Fibroblast of gingiva (primary cell): ENCODE data around the gene AICDA.
"Not testable (repeated sequence)": the region's sequence is repeated elsewhere in the genome, so short reads cannot be mapped to it uniquely, and the experiment has no call there.

Source experiments
- DNase-seq: peaks from one replicate; pipeline ENCODE4 v3.0.0-alpha.2; 2011; ENCODE audit warnings: low read depth

AICDA gene

DNA sequence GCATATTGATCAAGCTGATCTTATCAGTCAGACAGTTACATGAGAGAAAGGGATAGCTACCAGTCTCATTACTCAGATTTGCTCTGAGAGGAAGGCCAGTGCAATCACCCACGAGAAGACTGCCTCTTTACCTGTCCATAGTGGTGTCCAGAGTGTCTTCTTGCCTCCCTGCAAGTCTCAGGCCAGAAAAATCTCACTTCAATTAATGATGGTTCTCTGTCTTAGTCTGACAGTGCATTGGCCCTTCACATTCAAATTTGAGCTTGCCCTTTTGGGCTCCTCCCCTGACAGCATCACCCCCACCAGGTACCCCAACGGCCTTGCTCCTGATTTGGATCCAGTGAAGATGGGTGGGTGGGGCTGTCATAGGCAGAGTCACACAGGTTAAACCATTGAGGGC lies at the start of gene AICDA:
Gene AICDA, minus strand, starts transcription at position 231 of the 400 bp plus-strand sequence. Its CDS starts 92 bp downstream, at position 139.
- no peak for DNase-seq

DNA sequence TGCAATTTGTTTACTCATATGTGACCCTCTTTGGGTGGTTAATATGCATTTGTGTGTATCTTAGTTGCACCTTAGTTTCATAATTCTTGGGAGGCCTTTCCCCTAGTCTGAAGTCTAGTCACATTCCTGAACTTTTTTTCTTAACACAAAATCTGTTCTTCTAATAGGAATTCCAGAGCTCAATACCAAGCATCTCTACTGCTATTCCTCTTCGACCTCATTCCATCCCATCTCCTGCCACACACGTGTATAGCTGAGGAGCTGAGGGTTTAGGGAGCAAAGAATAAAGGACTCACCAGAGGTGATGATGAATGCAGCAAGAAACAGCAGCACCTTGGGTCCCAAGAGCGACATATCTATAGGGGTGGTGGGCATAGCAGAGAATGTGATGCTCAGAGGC lies 49.1 kb upstream of the AICDA start:
- no peak for DNase-seq

DNA sequence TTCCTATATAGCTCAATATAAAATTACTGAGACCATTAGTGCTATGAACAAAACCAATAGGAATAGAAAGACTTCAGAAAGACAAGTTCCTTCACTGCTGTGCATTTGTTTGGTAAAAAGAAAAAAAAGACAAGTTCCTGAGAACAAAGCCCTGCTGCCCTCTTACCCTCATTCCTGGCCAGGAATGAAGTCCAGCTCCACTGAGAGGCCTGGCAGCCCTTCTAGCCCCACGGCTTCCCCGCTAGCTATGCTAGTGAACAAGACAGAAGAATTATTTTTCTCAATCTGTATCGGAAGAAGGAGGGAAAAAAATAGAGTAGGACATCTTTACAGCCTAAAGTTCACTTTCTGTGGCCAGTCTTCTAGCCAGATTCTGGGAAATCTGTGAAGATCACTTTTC lies 48.4 kb upstream of the AICDA start:
- no peak for DNase-seq

DNA sequence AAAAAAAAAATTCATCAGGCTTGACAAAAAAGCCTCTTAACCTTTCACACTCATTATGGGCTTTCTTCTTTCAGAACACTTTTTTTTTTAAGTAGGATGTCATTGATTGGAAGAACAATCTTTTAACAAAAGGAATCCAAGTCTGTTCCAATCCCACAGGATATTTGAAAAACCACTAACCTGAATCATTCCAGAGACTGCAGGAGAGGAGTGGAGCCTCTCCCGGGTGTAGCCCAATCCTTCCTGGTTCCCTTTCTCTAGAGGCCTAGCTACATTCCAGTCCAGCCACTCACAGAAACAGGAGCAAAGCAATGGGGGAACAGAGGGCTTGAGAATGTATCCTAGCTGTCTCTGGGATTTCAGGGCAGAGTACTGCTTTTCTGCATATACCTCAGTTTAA lies 45.7 kb upstream of the AICDA start:
- no peak for DNase-seq

DNA sequence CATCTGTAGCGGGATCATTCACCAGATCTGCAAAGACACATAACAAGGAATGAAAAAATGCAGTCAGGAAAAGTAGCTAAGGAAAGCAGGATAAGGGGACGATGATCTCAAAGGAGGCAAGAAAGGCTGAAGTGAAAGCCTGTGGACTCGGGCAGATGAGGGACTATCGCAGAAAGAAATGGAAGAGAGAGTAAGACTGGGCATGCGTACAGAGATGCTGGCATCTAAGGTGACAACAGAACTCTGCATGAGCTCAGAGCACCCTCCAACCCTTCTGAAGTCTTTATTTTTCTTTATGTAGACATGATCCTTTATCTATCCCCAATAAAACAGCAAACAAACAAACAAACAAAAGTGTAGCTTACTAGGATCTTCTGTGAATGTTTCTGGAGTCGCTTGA lies 42.8 kb upstream of the AICDA start:
- no peak for DNase-seq

DNA sequence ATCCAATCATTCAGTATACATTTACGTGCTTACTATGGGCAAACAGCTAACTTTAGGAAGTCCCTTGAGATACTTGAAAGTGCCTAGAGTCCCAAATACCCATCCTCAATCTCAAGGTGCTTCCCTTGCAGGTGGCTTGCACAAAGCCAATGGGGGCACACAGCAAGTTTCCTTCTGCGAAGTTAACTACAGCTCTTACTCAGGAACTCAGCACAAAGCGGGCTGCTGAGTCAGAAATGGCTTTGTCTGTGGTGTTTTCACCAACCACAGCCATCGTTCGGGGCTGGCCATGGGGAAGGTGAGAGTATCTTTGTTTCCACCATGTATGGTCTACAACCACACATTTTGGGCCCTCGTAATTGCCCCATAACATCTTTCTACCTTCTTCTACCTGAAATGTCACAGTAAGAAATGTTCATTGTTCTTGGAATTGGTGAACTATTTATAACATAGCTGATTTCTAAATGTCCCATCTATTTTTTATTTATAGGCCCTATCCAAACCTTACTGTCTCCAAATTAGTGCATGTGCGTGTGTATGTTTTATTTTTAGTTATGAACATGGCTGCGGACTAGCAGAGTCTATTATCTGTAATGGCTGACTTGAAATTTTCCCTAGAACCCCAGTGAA lies 36.0 kb upstream of the AICDA start:
- DNase-seq: no peak

DNA sequence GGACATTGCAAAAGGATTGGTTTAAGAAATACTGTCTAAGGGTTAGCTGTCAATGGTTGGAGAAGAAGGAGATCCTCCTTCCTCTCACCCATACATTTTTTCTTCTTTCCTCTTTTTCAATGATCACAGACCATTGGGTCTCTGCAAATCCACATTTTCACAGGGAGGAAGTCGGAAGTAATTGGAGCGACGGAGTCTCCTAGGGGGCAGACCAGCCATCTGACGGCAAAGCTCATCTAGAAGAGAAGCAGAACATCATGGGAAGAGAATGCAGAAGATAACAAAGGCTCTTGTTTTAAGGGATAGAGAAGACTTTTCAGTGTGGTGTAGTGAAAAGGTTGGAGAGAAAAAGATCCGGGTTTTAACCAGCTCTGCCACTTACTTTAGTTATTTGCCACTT lies 35.3 kb upstream of the AICDA start:
- no peak for DNase-seq

DNA sequence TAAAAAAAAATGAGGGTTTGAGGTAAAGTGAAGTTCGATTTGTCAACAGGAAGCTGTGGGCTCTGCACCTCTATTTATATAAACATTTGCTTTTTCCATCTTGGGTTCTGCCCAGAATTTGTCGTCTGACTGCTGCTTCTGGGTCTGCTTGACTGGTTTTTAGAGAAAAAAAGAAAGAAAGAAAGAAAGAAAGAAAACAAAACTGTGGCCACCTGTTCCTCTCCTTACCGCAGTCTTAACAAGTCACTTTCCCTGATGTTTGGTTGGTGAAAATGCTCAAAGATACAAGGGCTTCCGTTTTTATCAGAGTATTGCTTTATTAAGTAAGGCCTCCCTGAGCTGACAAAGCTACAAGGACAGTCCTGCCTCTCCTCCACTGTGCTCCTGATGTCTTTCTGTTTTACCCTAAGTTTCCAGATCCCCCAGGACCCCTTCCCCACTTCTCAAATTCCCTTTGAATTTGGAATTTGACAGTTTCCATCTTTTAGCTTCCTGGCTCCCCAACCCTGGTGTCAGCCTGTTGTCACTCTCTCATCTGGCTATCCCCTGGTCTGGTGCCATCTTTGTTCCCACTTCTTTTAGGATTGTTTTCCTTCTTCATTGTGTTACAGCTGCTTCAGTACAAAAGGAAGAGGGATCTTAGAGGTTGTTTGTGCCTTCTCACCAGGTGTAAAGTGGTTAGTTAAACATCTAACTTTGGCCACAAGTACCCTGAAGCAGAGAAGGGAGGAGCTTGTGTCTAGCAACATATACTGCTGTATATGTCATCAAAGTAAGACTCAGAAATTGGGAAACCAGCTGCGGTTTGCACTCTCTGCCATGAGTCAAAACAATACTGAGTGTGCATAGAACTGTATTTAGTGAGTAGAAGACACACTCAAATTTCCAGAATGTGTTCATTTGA lies 31.9 kb upstream of the AICDA start:
- no peak for DNase-seq

DNA sequence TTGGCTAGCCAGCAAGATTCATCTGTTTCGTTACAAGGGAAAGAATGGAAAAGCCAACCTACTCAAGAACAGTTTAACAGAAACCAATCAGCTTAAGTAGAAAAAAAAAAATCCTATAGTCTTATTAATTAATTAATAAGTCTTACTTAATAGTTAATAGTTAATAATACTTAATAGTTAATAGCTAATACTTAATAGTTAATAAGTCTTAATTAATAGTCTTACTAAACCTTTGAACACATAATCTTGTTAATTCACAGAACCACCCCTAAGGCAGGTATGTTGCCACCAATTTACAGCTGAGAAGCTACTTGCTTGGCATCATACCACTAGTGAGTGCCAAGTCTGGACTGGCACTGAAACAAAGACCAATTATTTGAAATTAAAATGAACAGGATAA lies 30.1 kb upstream of the AICDA start:
- no peak for DNase-seq

DNA sequence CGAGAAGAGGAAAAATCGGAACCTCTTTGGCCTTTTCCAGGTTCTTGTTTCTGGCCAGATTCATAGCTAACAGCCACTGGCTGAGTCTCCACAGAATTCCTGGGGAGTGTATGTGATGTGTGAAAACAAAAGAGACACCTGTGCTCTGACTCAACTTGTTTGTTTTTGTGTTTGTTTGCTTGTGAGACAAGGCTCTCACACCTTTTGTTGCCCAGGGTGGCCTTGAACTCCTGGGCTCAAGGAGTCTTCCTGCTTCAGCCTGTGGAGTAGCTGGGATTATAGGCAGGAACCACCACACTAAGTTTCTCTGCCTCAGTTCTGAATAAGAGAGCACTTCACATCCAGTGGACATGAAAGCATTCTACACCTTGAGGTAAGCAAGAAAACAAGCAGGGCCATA lies 27.3 kb upstream of the AICDA start:
- DNase-seq: no peak

DNA sequence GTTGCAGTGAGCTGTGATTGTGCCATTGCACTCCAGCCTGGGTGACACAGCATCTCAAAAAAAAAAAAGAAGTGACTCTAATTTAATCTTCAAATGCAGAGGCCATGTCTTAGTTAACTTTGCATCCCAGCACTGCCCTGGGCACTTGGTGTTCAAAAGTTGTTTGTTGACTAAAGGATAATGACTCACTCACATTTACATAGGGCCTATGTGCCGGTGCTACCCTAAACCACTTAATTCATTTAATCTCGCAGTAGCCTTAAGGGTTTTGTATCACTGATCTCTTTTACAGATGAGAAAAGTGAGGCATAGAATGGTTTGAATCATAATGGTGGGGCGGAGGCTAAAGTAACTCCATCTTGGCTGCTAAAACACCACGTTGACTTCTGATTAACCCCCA lies 26.3 kb upstream of the AICDA start:
- no peak for DNase-seq

DNA sequence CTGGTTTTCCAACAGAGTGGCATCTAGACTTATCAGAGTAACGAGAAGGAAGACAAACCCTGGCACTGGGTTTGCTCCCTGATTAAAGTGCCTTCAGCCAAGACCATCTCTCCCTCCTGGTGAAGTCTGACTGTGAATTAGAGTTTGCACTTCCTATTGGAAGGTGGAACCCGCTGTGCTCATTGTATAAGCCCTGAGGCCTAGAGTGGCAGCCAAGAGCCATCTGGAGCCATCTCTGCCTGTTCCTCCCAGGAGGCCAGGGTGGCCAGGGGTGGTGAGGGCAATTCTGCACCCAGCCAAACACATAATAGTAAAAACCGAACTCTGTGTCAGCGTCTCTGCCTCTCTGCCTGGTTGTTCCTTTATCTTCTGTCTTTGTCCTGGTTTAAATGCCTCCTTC lies 25.0 kb upstream of the AICDA start:
- no peak for DNase-seq

DNA sequence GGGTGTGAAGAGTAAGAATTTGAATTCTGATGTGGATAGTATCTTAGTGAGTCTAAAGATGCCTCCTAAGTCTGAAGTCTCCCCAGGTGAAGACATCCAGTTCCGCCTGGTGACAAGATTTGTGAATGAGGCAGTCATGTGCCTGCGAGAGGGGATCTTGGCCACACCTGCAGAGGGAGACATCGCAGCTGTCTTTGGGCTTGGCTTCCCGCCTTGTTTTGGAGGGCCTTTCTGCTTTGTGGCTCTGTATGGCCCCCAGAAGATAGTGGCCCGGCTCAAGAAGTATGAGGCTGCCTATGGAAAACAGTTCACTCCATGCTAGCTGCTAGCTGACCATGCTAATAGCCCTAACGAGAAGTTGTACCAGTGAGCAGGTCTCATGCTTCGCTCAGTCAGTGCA lies 24.6 kb upstream of the AICDA start:
- DNase-seq: no peak

DNA sequence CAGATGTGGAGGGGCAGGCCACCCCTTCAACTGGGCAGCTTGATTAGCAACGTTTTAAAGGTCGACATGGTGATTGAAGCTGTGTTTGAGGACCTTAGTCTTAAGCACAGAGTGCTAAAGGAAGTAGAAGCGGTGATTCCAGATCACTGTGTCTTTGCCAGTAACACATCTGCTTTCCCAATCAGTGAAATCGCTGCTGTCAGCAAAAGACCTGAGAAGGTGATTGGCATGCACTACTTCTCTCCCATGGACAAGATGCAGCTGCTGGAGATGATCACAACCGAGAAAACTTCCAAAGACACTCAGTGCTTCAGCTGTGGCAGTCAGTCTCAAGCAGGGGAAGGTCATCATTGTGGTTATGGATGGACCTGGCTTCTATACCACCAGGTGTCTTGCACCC lies 23.9 kb upstream of the AICDA start:
- DNase-seq: no peak

DNA sequence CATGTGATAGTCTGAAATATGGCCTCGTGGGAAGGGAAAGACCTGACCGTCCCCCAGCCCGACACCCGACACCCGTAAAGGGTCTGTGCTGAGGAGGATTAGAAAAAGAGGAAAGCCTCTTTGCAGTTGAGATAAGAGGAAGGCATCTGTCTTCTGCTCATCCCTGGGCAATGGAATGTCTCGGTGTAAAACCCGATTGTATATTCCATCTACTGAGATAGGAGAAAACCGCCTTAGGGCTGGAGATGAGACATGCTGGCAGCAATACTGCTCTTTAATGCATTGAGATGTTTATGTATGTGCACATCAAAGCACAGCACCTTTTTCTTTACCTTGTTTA lies 23.3 kb upstream of the AICDA start:
- not testable (repeated sequence) for DNase-seq

DNA sequence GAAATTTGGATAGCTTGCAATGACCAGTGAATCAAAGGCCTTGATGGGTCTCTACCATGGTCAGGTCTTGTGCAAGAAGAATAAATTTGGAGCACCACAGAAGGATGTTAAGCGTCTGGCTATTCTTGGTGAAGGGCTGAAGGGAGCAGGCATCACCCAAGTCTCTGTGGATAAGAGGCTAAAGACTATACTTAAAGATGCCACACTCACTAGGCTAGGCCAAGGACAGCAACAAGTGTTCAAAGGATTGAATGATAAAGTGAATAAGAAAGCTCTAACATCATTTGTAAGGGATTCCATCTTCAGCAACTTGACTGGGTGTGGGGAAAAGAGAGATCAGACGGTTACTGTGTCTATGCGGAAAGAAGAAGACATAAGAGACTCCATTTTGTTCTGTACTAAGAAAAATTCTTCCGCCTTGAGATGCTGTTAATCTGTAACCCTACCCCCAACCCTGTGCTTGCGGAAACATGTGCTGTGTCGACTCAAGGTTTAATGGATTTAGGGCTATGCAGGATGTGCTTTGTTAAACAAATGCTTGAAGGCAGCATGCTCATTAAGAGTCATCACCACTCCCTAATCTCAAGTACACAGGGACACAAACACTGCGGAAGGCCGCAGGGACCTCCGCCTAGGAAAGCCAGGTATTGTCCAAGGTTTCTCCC lies 22.8 kb upstream of the AICDA start:
- DNase-seq: not testable (repeated sequence)

DNA sequence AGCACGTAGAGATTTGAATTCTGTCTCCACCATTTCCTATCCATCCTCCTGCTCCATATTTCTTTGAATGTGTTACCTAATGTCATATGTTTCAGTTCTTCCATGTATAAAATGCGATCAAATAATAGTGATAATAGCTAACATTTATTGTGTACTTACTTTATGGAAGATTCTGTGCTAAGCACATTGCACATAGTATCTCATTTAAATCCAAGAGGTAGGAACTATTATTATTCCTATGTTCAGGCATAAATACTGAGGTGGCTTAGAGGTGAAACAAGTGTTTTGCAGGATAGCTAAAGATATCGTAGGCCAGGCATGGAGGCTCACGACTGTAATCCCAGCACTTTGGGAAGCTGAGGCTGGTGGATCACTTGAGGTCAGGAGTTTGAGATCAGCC lies 17.5 kb upstream of the AICDA start:
- DNase-seq: no peak

DNA sequence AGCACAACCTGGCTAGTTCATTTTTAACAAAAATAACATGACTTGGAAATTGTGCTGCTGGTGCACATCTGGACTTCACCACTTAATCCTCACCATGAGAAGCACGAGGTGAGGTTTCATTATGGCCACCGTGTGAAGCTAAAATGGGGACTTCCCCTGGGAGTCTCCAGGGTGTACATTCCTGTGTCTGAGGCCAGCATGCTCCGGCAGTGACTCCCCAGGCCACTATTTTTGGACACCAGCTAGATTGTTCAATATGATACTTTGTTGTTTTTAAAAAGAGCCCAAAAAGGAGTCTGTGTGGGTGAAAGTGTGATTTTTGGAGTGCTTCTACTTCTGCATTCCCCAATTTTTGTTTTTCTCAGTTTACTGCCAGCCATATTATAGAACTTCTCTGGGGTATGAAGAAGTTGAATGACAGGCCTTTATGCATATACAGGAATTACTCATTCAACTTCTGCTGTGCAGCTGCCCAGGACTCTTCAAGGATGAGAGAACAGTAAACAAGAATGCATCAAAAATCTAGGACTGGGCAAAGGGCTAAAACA lies 16.9 kb upstream of the AICDA start:
- DNase-seq: no peak

DNA sequence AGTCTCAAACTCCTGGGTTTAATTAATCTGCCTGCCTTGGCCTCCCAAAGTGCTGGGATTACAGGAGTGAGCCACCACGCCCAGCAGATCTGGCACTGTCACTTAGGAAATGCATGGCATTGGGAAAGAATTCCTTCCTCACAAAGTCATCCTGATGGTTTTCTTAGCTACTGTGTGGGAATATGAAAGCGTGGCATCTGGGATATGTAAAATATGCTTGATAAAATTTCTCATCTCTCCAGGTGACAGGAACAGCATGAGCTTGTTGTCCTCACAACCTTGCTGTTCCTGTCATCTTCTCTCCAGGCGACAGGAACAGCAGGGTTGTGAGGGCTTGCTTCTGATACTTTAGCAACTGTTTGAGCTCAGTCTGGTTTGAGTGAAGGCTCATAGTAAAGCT lies 16.1 kb upstream of the AICDA start:
- DNase-seq: no peak

DNA sequence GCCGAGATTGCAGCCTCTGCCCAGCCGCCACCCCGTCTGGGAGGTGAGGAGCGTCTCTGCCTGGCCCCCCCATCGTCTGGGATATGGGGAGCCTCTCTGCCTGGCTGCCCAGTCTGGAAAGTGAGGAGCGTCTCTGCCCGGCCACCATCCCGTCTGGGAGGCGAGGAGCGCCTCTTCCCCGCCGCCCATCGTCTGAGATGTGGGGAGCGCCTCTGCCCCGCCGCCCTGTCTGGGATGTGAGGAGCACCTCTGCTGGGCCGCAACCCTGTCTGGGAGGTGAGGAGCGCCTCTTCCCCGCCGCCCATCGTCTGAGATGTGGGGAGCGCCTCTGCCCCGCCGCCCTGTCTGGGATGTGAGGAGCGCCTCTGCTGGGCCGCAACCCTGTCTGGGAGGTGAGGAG lies 12.1 kb upstream of the AICDA start:
- DNase-seq: not testable (repeated sequence)

DNA sequence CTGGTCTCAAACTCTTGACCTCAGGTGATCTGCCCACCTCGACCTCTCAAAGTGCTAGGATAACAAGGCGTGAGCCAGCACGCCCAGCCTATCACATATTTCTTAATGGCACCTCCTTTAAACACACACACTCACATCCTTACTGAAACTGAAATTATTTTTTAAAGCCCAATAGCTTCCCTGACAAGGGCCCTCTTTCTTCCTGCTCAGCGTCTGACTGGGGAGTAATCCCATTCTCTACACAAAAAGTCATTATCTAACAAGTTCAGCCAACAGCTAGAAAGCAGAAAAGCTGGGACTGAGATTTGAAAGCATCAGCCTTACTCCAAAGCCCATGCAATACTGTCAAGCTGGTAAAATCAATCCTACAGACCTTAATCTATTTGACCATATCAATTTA lies 10.0 kb upstream of the AICDA start:
- no peak for DNase-seq

DNA sequence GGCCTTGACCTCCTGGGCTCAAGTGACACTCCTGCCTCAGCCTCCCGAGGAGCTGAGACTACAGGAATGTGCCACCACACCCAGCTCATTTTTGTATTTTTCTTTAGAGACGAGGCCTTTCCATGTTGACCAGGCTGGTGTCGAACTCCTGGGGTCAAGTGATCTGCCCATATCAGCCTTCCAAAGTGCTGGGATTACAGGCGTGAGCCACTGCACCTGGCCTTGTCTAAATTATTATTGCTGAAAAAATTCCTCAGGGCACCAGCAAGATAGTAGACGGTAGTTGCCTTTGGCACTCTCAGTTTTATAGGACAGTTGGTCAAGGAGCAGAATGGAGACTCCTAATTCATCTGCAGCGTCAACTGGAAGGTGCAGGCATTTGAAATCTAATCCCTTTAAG lies 2.5 kb upstream of the AICDA start:
- DNase-seq: no peak

DNA sequence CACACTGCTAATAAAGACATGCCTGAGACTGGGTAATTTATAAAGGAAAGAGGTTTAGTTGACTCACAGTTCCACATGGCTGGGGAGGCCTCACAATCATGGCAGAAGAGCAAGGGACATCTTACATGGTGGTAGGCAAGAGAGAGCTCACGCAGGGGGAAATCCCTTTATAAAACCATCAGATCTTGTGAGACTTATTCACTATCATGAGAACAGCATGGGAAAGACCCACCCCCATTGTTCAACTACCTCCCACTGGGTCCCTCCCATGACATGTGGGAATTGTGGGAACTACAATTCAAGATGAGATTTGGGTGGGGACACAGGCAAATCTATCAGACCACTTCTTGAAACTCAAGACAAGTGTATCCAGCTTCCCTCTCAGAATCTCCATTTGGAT lies 1.2 kb upstream of the AICDA start:
- not testable (repeated sequence) for DNase-seq
